B cell (primary cell): ENCODE data around the gene AGPAT1. TPM values are rescaled to one million over a fixed set of nuclear protein-coding genes. Genes with fewer than 3 reads are reported as not detected.
"Not testable (repeated sequence)": the region's sequence is repeated elsewhere in the genome, so short reads cannot be mapped to it uniquely, and the experiment has no call there.

ENCODE experiments used
- ATAC-seq: fragments of 200-7000 bp; cut with Tn5 transposase; one replicate; pipeline ENCODE4 v1.10.0; 2021; ENCODE audit warnings: low read depth, mild to moderate bottlenecking, moderate number of reproducible peaks, moderate library complexity
- CTCF ChIA-PET: fragments of 350-600 bp; sonication (Branson Sonifier 250); formaldehyde crosslinking; loops from one replicate; lab custom pipeline; 2021; ENCODE audit warnings: antibody characterized with exemption, inconsistent platforms; lab: Charles Lee
- POLR2A ChIA-PET: fragments of 350-600 bp; sonication (Branson Sonifier 250); formaldehyde crosslinking; loops from one replicate; lab custom pipeline; 2021; ENCODE audit warnings: antibody characterized with exemption; lab: Charles Lee
- DNase-seq: peaks from one replicate; pipeline ENCODE4 v3.0.0; 2013
- H2AFZ ChIP-seq: 2 replicates; pipeline ENCODE4 v1.6.1; 2012; ENCODE audit warnings: mild to moderate bottlenecking, low read depth, low read length; ENCODE audit not compliant: insufficient read depth, poor library complexity, severe bottlenecking
- H3K27ac ChIP-seq, 2 donors: 1 replicate in 1 of 2; 2 replicates in 1 of 2; pipeline ENCODE4 v1.5.1; 2012 to 2013; ENCODE audit warnings: low read length in 2 of 2, mild to moderate bottlenecking in 2 of 2, moderate library complexity in 1 of 2
- H3K27me3 ChIP-seq, 4 experiments: fragments of 200-600 bp in 1 of 4; sonication (generic) in 1 of 4; replicated peaks in 1 of 4; 1 replicate in 2 of 4; 2 replicates in 2 of 4; pipeline versions ENCODE4 v1.6.1 to v1.7.0; 2013 to 2016; ENCODE audit warnings: low read length in 3 of 4, mild to moderate bottlenecking in 2 of 4, mixed read lengths in 1 of 4, moderate library complexity in 1 of 4; ENCODE audit not compliant: insufficient read depth in 4 of 4, control insufficient read depth in 3 of 4; ENCODE audit errors: control extremely low read depth in 1 of 4
- H3K36me3 ChIP-seq, 2 experiments: replicated peaks in 1 of 2; 1 replicate in 1 of 2; 2 replicates in 1 of 2; pipeline versions ENCODE4 v1.6.1 to v1.7.1; 2013; ENCODE audit warnings: low read length in 1 of 2; ENCODE audit not compliant: insufficient read depth in 2 of 2, control insufficient read depth in 1 of 2; ENCODE audit errors: control extremely low read depth in 1 of 2, extremely low read depth in 1 of 2
- H3K4me1 ChIP-seq, 2 donors: fragments of 200-600 bp in 1 of 2; sonication (generic) in 1 of 2; 1 replicate in 1 of 2; 2 replicates in 1 of 2; pipeline versions ENCODE4 v1.5.1 to v1.6.1; 2013 to 2017; ENCODE audit warnings: low read length in 2 of 2; ENCODE audit not compliant: control insufficient read depth in 2 of 2, insufficient read depth in 2 of 2
- H3K4me2 ChIP-seq: replicated peaks from 2 replicates; pipeline ENCODE3; 2012; ENCODE audit warnings: mild to moderate bottlenecking, low read depth, low read length; ENCODE audit not compliant: poor library complexity, severe bottlenecking
- H3K4me3 ChIP-seq, 5 experiments: fragments of 200-600 bp in 1 of 5; sonication (generic) in 1 of 5; 1 replicate in 3 of 5; 2 replicates in 2 of 5; pipeline versions ENCODE4 v1.5.1 to v1.7.0; 2011 to 2016; ENCODE audit warnings: low read length in 4 of 5, mild to moderate bottlenecking in 4 of 5, low read depth in 2 of 5, control low read depth in 1 of 5, moderate library complexity in 1 of 5; ENCODE audit not compliant: insufficient read depth in 1 of 5; ENCODE audit errors: control extremely low read depth in 1 of 5, extremely low read depth in 1 of 5
- H3K79me2 ChIP-seq: fragments of 200-600 bp; sonication (generic); one replicate; pipeline ENCODE4 v1.6.0; 2016; ENCODE audit warnings: low read length; ENCODE audit not compliant: control insufficient read depth, insufficient read depth
- H3K9ac ChIP-seq: fragments of 200-600 bp; sonication (generic); 2 replicates; pipeline ENCODE4 v1.6.1; 2017; ENCODE audit warnings: mild to moderate bottlenecking, low read length, moderate library complexity
- H3K9me3 ChIP-seq, 3 donors: one replicate each; pipeline versions ENCODE4 v1.6.1 to v1.7.1; 2013; ENCODE audit warnings: low read length in 2 of 3; ENCODE audit not compliant: control insufficient read depth in 2 of 3, insufficient read depth in 1 of 3; ENCODE audit errors: control extremely low read depth in 1 of 3
- H4K20me1 ChIP-seq: 2 replicates; pipeline ENCODE4 v1.6.0; 2012; ENCODE audit warnings: mild to moderate bottlenecking, low read length; ENCODE audit not compliant: insufficient read depth, control insufficient read depth, poor library complexity, severe bottlenecking
- H3K27ac Mint-ChIP-seq: one replicate; pipeline ENCODE4 v1.8.0; 2021; ENCODE audit warnings: mixed read lengths
- H3K27me3 Mint-ChIP-seq: one replicate; pipeline ENCODE4 v1.8.0; 2021; ENCODE audit warnings: mixed read lengths
- H3K4me1 Mint-ChIP-seq: one replicate; pipeline ENCODE4 v1.8.0; 2021; ENCODE audit warnings: mixed read lengths
- H3K4me3 Mint-ChIP-seq: one replicate; pipeline ENCODE4 v1.8.0; 2021; ENCODE audit warnings: mixed read lengths
- H3K9me3 Mint-ChIP-seq: one replicate; pipeline ENCODE4 v1.8.0; 2022; ENCODE audit warnings: mixed read lengths; ENCODE audit not compliant: insufficient read depth
- CTCF ChIP-seq: fragments of 200-600 bp; IDR thresholded peaks from one replicate; pipeline ENCODE4 v1.8.0; 2022; ENCODE audit warnings: antibody characterized with exemption, mild to moderate bottlenecking
- EZH2 ChIP-seq: IDR thresholded peaks from 2 replicates; pipeline ENCODE4 v1.6.1; 2012; ENCODE audit warnings: borderline replicate concordance, low read depth, mild to moderate bottlenecking, moderate library complexity, low read length; ENCODE audit not compliant: insufficient read depth, poor library complexity, severe bottlenecking
- WGBS: methylation state at CpG from one replicate; pipeline ENCODE4 v1.1.5; 2013; ENCODE audit warnings: missing lambda C conversion rate; ENCODE audit not compliant: insufficient coverage; 5-methylcytosine and 5-hydroxymethylcytosine counted together
- intact Hi-C: fragments of 100-400 bp; cut with micrococcal nuclease; formaldehyde crosslinking; loops from one replicate; pipeline ENCODE4 v1.10.0; 2022
- polyA plus RNA-seq: library from polyadenylated mRNA; depleted of rRNA; stranded (reverse); fragments of >200 nt; gene quantifications from 2 replicates; pipeline ENCODE4 v1.2.3, GENCODE V29; 2012
- total RNA-seq, 2 donors: library from RNA; stranded (reverse); fragments of 120-200 nt in 1 of 2; gene quantifications; 1 replicate in 1 of 2; 2 replicates in 1 of 2; pipeline versions ENCODE4 v1.2.3 to v1.2.4, GENCODE V29; 2013 to 2022

Gene AGPAT1
- total and polyA plus RNA-seq, 2 donors (not counting 1 experiment from before 2014, with no cell fraction given) = 29.8 to 37.1 TPM

GRCh38 chr6:32194388-32194787, 18.5 kb upstream of the AGPAT1 start:
- no peaks in the 10 kb centered on the region for H4K20me1 ChIP-seq
- 86% methylated on average over 1 of the region's 4 CpGs for WGBS
- ATAC-seq = no peak
- peak overlapping the region; percentile 99 for H3K27ac Mint-ChIP-seq
- DNase-seq = no peak
- no peaks in the 10 kb centered on the region for H3K27me3 Mint-ChIP-seq
- no peaks in the 10 kb centered on the region for H3K9me3 ChIP-seq
- peaks cover 64% of the 10 kb centered on the region for H3K4me1 Mint-ChIP-seq
- H3K4me3 ChIP-seq = no peak overlapping the region
- H3K27ac ChIP-seq = peak overlapping the region; percentile 77 to 100
- no peak overlapping the region for H2AFZ ChIP-seq
- intact Hi-C loops = loop anchor here (10.0 kb wide), 2 partner anchors 460 to 700 kb away; partner anchors contain the start of genes CLIC1 and MICB
- H3K4me2 ChIP-seq = peak overlapping the region; percentile 91
- H3K4me3 Mint-ChIP-seq = peak overlapping the region; percentile 95
- peak overlapping the region; percentile 62 for H3K9ac ChIP-seq
- H3K27me3 ChIP-seq = no peaks in the 10 kb centered on the region
- peaks cover 40 to 59% of the 10 kb centered on the region in 2 donors for H3K4me1 ChIP-seq
- ChIA-PET CTCF (interaction anchor here (1.4 to 1.6 kb wide), 3 partner anchors 12 to 592 kb away, joined by 3 to 4 read pairs (median 3); partner anchors contain the start of gene ATF6B), POLR2A (interaction anchor here (0.7 to 1.8 kb wide), 3 partner anchors 14 to 77 kb away, joined by 3 to 7 read pairs (median 3); partner anchors contain the start of gene RNF5)
- TF ChIP-seq EZH2 (no peak), CTCF (no peak)
- H3K79me2 ChIP-seq = peaks cover 38% of the 10 kb centered on the region
- H3K36me3 ChIP-seq = peaks cover 0 to 13% of the 10 kb centered on the region in 2 experiments
- no peaks in the 10 kb centered on the region for H3K9me3 Mint-ChIP-seq

DNA sequence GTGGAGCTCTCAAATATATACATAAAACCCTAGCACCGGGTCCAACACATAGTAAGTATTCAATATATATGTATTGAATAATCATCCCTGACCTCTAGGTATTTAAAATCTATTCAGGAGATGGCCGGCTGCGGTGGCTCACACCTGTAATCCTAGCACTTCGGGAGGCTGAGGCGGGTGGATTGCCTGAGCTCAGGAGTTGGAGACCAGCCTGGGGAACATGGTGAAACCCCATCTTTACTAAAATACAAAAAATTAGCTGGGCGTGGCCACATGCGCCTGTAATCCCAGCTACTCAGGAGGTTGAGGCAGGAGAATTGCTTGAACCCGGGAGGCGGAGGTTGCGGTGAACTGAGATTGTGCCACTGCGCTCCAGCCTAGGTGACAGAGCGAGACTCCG, 17.2 kb upstream of the AGPAT1 start:
- H3K4me3 ChIP-seq = peak overlapping the region; percentile 72 to 99 (median 95)
- not testable (repeated sequence) for H3K9me3 Mint-ChIP-seq, H4K20me1 ChIP-seq, H3K27me3 Mint-ChIP-seq, H3K9me3 ChIP-seq, ATAC-seq, DNase-seq, H3K27me3 ChIP-seq
- H3K9ac ChIP-seq = peak overlapping the region; percentile 96
- 91% methylated on average over 5 of the region's 13 CpGs for WGBS
- CTCF ChIA-PET = interaction anchor here (0.9 to 1.6 kb wide), 7 partner anchors 14 to 593 kb away, joined by 3 to 8 read pairs (median 4); partner anchors contain the start of gene ATF6B
- H3K4me1 ChIP-seq = peaks cover 50 to 71% of the 10 kb centered on the region in 2 donors
- peaks cover 0 to 14% of the 10 kb centered on the region in 2 experiments for H3K36me3 ChIP-seq
- POLR2A ChIA-PET = interaction anchor here (0.7 to 1.6 kb wide), 5 partner anchors 14 to 423 kb away, joined by 3 to 10 read pairs (median 6); partner anchors contain the start of genes AGPAT1 and ATF6B
- H2AFZ ChIP-seq = peak overlapping the region; percentile 63
- H3K27ac ChIP-seq = peak overlapping the region; percentile 93 to 97
- Mint-ChIP-seq H3K4me1 (peaks cover 75% of the 10 kb centered on the region), H3K27ac (peak overlapping the region; percentile 96), H3K4me3 (peak overlapping the region; percentile 91)
- intact Hi-C loops = loop anchor here (10.0 kb wide), 2 partner anchors 458 to 698 kb away; partner anchors contain the start of genes CLIC1 and MICB
- H3K4me2 ChIP-seq = peak overlapping the region; percentile 91
- peaks cover 50% of the 10 kb centered on the region for H3K79me2 ChIP-seq
